SK-N-SH treated with all-trans-retinoic acid at 6 μM for 48 hours (cell line): Measurements from ENCODE around the gene EPHB2.

ENCODE experiments used
- ATAC-seq: fragments of 200-7000 bp; cut with Tn5 transposase; 3 replicates; pipeline ENCODE4 v1.9.1; 2020; ENCODE audit warnings: mild to moderate bottlenecking, moderate library complexity
- ARNTL ChIP-seq: fragments of 450-650 bp; formaldehyde crosslinking; IDR thresholded peaks from 2 replicates; pipeline ENCODE4 v1.5.0; 2020; ENCODE audit warnings: low read depth, mild to moderate bottlenecking, moderate library complexity, borderline replicate concordance
- CSDC2 ChIP-seq: fragments of 250-450 bp; sonication (Bioruptor Pico); IDR thresholded peaks from 2 replicates; pipeline ENCODE4 v1.5.0; 2020; ENCODE audit warnings: mild to moderate bottlenecking, moderate library complexity
- CSRNP3 ChIP-seq: fragments of 250-450 bp; sonication (Bioruptor Pico); IDR thresholded peaks from 2 replicates; pipeline ENCODE4 v1.5.1; 2021; ENCODE audit warnings: mild to moderate bottlenecking, moderate library complexity
- ESRRG ChIP-seq: fragments of 250-450 bp; sonication (Bioruptor Pico); IDR thresholded peaks from 2 replicates; pipeline ENCODE4 v1.6.1; 2021; ENCODE audit warnings: mild to moderate bottlenecking
- GLIS3 ChIP-seq: fragments of 250-450 bp; sonication (Bioruptor Pico); IDR thresholded peaks from 2 replicates; pipeline ENCODE4 v1.5.0; 2020; ENCODE audit warnings: mild to moderate bottlenecking, moderate library complexity
- ISL1 ChIP-seq: fragments of 250-450 bp; sonication (Bioruptor Pico); IDR thresholded peaks from 2 replicates; pipeline ENCODE4 v2.1.2; 2022; ENCODE audit warnings: mild to moderate bottlenecking, moderate library complexity
- OSR1 ChIP-seq: fragments of 250-450 bp; sonication (Bioruptor Pico); IDR thresholded peaks from 2 replicates; pipeline ENCODE4 v1.8.0; 2022; ENCODE audit warnings: moderate library complexity, mild to moderate bottlenecking, inconsistent platforms
- PATZ1 ChIP-seq: fragments of 250-450 bp; sonication (Bioruptor Pico); IDR thresholded peaks from 2 replicates; pipeline ENCODE4 v1.8.0; 2020; ENCODE audit warnings: mild to moderate bottlenecking, moderate library complexity, borderline replicate concordance
- POU6F1 ChIP-seq: fragments of 250-450 bp; sonication (Bioruptor Pico); IDR thresholded peaks from 2 replicates; pipeline ENCODE4 v1.8.0; 2021; ENCODE audit warnings: low read depth, mild to moderate bottlenecking, moderate library complexity, borderline replicate concordance
- RARB ChIP-seq: fragments of 250-450 bp; sonication (Bioruptor Pico); IDR thresholded peaks from 2 replicates; pipeline ENCODE4 v1.8.0; 2021; ENCODE audit warnings: mild to moderate bottlenecking, moderate library complexity
- SNAI2 ChIP-seq: fragments of 250-450 bp; sonication (Bioruptor Pico); IDR thresholded peaks from 2 replicates; pipeline ENCODE4 v1.5.0; 2020; ENCODE audit warnings: mild to moderate bottlenecking, moderate library complexity
- TCF4 ChIP-seq: fragments of 250-450 bp; sonication (Bioruptor Pico); IDR thresholded peaks from 2 replicates; pipeline ENCODE4 v1.8.0; 2021; ENCODE audit warnings: mild to moderate bottlenecking, moderate library complexity, borderline replicate concordance
- TOX ChIP-seq: fragments of 250-450 bp; sonication (Bioruptor Pico); IDR thresholded peaks from 2 replicates; pipeline ENCODE4 v1.8.0; 2021; ENCODE audit warnings: mild to moderate bottlenecking, moderate library complexity, borderline replicate concordance
- TSHZ2 ChIP-seq: fragments of 250-450 bp; sonication (Bioruptor Pico); IDR thresholded peaks from 2 replicates; pipeline ENCODE4 v1.5.0; 2020; ENCODE audit warnings: mild to moderate bottlenecking, moderate library complexity
- ZC3H10 ChIP-seq: fragments of 250-450 bp; sonication (Bioruptor Pico); IDR thresholded peaks from 2 replicates; pipeline ENCODE4 v1.5.1; 2021; ENCODE audit warnings: mild to moderate bottlenecking, moderate library complexity
- ZFP3 ChIP-seq: fragments of 250-450 bp; sonication (Bioruptor Pico); IDR thresholded peaks from 2 replicates; pipeline ENCODE4 v1.5.0; 2020; ENCODE audit warnings: mild to moderate bottlenecking, moderate library complexity
- ZFP30 ChIP-seq: fragments of 450-650 bp; formaldehyde crosslinking; IDR thresholded peaks from 2 replicates; pipeline ENCODE4 v1.5.0; 2022; ENCODE audit warnings: mild to moderate bottlenecking, moderate library complexity
- ZNF565 ChIP-seq: fragments of 450-650 bp; formaldehyde crosslinking; conservative IDR thresholded peaks from 2 replicates; pipeline ENCODE4 v1.5.0; 2020; ENCODE audit warnings: low read depth, mild to moderate bottlenecking, moderate library complexity
- ZNF70 ChIP-seq: fragments of 450-650 bp; formaldehyde crosslinking; IDR thresholded peaks from 2 replicates; pipeline ENCODE4 v1.5.0; 2020; ENCODE audit warnings: mild to moderate bottlenecking, moderate library complexity
- ZNF8 ChIP-seq: fragments of 450-650 bp; formaldehyde crosslinking; IDR thresholded peaks from 2 replicates; pipeline ENCODE4 v1.5.0; 2020; ENCODE audit warnings: mild to moderate bottlenecking, moderate library complexity

EPHB2 gene

GRCh38 chr1:22855668-22856606, 145.3 kb downstream of the EPHB2 start:
- TF ChIP-seq PATZ1 (CRISPR knock-in tag) = no peak
- no peak for TF ChIP-seq ARNTL
- TF ChIP-seq SNAI2 (CRISPR knock-in tag) = no peak
- no peak for TF ChIP-seq ZNF70 (CRISPR knock-in tag)
- TF ChIP-seq ZNF8 (CRISPR knock-in tag) = no peak
- TF ChIP-seq ZNF565 (CRISPR knock-in tag) = no peak
- no peak for TF ChIP-seq OSR1 (CRISPR knock-in tag)
- TF ChIP-seq TOX (CRISPR knock-in tag) = no peak
- no peak for TF ChIP-seq ZFP30 (CRISPR knock-in tag)
- no peak for TF ChIP-seq RARB (CRISPR knock-in tag)
- no peak for TF ChIP-seq ESRRG (CRISPR knock-in tag)
- TF ChIP-seq ZFP3 (CRISPR knock-in tag) = no peak
- no peak for TF ChIP-seq GLIS3
- TF ChIP-seq CSDC2 (CRISPR knock-in tag) = no peak
- TF ChIP-seq TSHZ2 = no peak
- no peak for TF ChIP-seq CSRNP3 (CRISPR knock-in tag)
- ATAC-seq = no peak

GRCh38 chr1:22857661-22858060, 147.0 kb downstream of the EPHB2 start:
- no peak for ATAC-seq
- TF ChIP-seq ZC3H10 (no peak), RARB (CRISPR knock-in tag) (no peak), ZNF70 (CRISPR knock-in tag) (no peak), ZFP30 (CRISPR knock-in tag) (no peak), TOX (CRISPR knock-in tag) (no peak), ESRRG (CRISPR knock-in tag) (no peak), OSR1 (CRISPR knock-in tag) (no peak), PATZ1 (CRISPR knock-in tag) (no peak), ISL1 (CRISPR knock-in tag) (no peak), ZNF565 (CRISPR knock-in tag) (no peak), TCF4 (CRISPR knock-in tag) (no peak), ZFP3 (CRISPR knock-in tag) (no peak), POU6F1 (CRISPR knock-in tag) (no peak), CSRNP3 (CRISPR knock-in tag) (no peak)
- TF ChIP-seq, all 23 proteins: peak for 0
